Stimulated activated CD4-positive, alpha-beta T cell treated with anti-CD3 and anti-CD28 coated beads, Interleukin-4, amount 100 ng/mL, for 24 hours (primary cell): ENCODE data around the gene UBE2G2.
A peak's percentile ranks its signal among the peaks of the same experiment; 100 is the strongest.

Experiments
- DNase-seq: peaks from one replicate; pipeline ENCODE4 v3.0.0-alpha.2; 2020

The UBE2G2 gene

GRCh38 chr21:44762221-44763049 lies 39.2 kb downstream of the UBE2G2 start:
- DNase-seq, result no peak

GRCh38 chr21:44761747-44762208 lies 39.8 kb downstream of the UBE2G2 start:
- no peak for DNase-seq

GRCh38 chr21:44761011-44761729 lies 40.5 kb downstream of the UBE2G2 start:
- DNase-seq, result no peak

DNA sequence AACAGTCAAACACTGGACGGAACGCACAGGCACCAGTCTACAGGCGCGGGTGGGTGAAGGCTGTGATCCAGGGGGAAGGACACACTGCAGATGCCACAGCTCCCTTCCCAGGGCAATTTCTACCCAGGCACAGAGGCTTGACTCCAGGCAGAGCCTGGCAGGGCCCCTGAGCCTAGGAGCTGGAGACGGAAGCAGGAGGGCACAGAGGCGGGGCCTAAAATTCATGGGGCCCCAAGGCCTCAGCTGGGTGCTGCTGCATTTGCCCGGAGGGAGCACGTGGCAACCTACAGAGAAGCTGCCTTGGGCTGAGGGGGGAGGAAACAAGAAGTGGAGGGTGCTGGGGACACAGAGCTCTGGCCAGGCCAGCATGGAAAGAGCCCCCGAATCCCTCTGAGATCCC lies 41.2 kb downstream of the UBE2G2 start:
- no peak for DNase-seq

GRCh38 chr21:44759628-44760285 lies 41.9 kb downstream of the UBE2G2 start:
- no peak for DNase-seq

DNA sequence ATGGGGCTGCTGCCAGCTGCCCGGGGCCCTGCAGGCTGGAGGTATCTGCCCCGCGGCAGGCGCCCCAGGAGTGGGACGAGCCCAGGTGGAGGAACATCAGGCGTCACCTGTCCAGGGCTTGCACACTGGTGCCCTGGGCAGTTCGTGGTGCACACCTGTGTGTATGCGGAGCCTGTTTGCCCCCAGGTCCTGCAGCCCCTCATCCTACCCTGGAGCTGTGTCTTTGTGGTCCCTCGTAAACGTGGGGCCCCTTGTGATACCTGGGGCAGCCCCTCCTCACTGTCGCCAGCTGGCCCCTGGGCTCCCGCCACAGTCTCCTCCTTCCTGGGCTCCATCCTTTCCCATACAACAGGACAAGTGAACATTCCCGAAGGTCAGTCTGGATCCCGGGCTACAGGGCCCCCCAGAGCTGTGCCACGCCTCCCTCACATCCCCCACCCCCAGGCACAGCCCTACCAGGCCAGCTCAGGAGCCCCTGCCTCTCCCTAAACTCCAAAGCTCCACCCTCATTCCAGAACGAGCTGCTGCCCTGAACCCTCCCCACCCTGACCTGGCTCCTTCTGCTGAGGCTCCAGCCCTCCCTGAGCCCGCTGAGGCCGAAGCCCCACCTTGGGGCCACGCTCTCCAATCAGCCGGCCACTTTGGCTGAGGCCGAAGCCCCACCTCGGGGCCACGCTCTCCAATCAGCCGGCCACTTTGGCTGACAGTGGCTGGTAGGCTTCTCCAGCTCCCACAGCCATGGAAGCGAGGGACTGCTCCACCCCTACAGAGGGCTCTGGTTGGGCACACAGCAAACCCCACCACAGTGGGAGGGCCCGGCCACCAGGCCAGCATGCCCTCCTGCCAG lies 42.6 kb downstream of the UBE2G2 start:
- DNase-seq, result no peak

- no peak for DNase-seq
Observed at GRCh38 chr21:44758141-44758561, 43.5 kb downstream of the UBE2G2 start.

DNA sequence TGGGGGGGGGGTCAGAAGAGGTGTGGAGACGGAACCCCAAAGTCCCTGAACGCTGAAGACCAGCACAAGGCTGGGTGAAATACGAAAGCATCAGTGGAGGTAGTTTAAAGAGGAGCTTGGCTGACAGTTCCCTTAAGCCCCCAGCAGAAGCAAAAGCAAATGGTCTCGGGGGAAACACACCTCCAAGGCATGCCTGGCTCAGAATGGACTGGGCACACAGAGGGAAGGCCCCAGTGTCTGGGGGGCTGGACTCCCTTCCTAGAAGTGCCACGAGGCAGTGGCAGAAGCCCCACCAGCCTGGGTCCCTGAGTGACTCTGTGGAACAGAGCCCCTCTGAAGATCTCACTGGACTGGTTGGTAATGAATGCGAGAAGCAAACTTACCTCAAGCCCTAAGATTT lies 43.9 kb downstream of the UBE2G2 start:
- DNase-seq, result no peak

DNA sequence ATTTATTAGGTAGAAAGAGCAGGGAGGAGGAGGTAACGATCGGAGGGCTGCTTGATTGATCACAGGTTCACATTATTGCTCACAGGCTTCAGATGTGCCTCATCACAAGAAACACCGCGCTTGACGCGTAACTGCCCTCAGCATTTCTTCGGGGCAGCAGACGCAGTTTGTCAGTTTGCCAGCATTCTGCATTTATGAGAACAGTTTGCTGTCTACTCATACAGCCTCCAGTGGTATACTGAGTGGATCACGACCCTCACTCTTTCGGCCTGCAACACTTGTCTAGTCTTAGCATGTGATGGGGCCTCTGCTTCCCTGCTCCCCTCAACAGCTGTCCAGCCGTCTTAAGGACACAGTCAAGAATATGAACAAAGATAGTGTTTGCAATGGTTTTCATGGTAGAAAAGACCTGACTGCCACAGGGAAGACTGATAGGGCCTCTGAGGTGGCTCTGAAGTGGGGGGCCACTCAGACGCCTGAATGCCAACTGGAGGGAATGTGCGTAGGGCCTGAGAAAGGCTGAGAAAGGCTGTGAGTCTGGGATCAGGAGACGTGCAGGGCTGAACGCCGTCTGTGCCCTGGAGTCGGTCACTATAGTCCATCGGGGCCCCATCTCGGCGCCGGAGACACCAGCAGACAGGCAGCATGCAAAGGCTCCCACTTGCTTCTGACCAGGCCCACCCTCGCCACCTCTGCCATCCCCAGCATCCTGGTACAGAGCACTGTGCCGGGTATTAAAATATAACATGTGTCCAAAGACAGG lies 45.0 kb downstream of the UBE2G2 start:
- no peak for DNase-seq

GRCh38 chr21:44755227-44755626 lies 46.4 kb downstream of the UBE2G2 start:
- DNase-seq, result peak; percentile 34

GRCh38 chr21:44753357-44753756 lies 48.3 kb downstream of the UBE2G2 start:
- DNase-seq, result no peak

- no peak for DNase-seq
Observed at GRCh38 chr21:44752671-44753235, 48.9 kb downstream of the UBE2G2 start.

DNA sequence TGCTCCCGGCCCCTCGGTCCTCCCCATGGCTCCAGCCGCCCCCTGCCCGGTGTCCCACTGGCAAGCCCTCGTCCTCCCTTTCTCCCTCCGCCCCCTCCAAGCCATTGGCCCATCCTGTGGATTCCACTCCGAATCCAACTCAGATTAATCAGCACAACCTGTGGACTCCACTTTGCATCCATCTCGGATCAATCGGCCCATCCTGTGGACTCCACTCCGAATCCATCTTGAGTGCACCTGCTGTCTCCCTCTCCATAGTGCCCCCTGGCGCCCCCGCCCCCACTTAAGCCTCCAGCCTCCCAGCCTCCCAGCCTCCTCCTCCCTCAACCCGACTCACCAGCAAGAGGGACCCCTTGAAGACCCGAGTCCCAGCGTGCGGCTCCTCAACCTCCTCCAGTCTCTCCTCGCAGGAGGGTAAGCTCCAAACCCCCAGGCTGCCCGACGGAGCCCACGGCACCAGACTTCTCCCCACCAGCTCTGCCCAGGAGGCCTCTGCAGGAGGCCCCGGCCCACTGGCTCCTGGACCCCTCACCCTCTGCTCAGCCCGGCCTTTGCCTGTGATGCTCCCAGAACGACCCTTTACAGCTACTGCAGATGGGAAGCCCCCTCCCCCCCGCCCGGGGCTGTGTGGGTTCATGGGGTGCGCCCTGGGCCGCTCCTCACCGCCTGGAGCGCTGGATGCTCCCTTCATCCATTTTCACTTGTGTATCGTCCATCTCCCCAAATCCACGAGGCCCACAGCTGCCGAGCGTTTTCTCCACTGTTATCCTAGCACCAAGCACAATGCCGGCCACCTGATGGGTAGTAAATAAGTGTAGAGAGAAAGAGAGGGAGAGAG lies 49.6 kb downstream of the UBE2G2 start:
- DNase-seq, result no peak

- DNase-seq, result no peak
Observed at GRCh38 chr21:44751186-44751798, 50.3 kb downstream of the UBE2G2 start.

DNA sequence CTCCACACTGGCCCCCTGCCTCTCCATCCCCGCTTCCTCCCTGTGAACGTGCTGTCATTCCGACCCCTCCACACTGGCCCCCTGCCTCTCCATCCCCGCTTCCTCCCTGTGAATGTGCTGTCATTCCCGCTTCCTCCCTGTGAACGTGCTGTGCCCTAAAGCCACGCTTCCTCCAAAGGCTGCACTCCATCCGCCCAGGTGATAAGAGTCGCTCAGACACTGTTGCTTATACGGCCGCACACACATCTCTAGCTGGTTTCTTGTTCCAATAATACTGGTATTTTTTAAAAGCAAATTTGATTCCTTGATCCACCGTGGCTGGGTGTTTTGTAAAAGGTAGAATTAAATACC lies 51.0 kb downstream of the UBE2G2 start:
- DNase-seq, result no peak

GRCh38 chr21:44749759-44750674 lies 51.6 kb downstream of the UBE2G2 start:
- no peak for DNase-seq

- DNase-seq, result no peak
Observed at GRCh38 chr21:44749116-44749758, 52.4 kb downstream of the UBE2G2 start.

GRCh38 chr21:44748621-44749020 lies 53.0 kb downstream of the UBE2G2 start:
- no peak for DNase-seq
